Lower lobe of right lung (tissue), 2 donors: ENCODE data around the gene GNB5. TPM values are rescaled to one million over a fixed set of nuclear protein-coding genes. Genes with fewer than 3 reads are reported as not detected.

Source experiments
- ATAC-seq, 2 donors: fragments of 200-7000 bp; cut with Tn5 transposase; one replicate each; pipeline ENCODE4 v1.9.1; 2020 to 2022; ENCODE audit warnings: mild to moderate bottlenecking in 2 of 2, moderate library complexity in 2 of 2
- DNase-seq: peaks from one replicate; pipeline ENCODE4 v3.0.0-alpha.2; 2020
- H3K27ac ChIP-seq: fragments of 200-600 bp; one replicate; pipeline ENCODE4 v1.8.0; 2022
- H3K27me3 ChIP-seq: fragments of 200-600 bp; one replicate; pipeline ENCODE4 v1.8.0; 2022; ENCODE audit warnings: low read depth
- H3K36me3 ChIP-seq: fragments of 200-600 bp; one replicate; pipeline ENCODE4 v1.8.0; 2022; ENCODE audit warnings: mild to moderate bottlenecking
- H3K4me1 ChIP-seq: fragments of 200-600 bp; one replicate; pipeline ENCODE4 v1.8.0; 2022
- H3K4me3 ChIP-seq: fragments of 200-600 bp; one replicate; pipeline ENCODE4 v1.8.0; 2022; ENCODE audit warnings: mild to moderate bottlenecking
- H3K9me3 ChIP-seq: fragments of 200-600 bp; one replicate; pipeline ENCODE4 v1.8.0; 2022
- intact Hi-C: fragments of 100-400 bp; cut with DNase I; formaldehyde crosslinking; loops from one replicate; pipeline ENCODE4 v1.11.0; 2022
- total RNA-seq: library from RNA; stranded (reverse); fragmentation: NEBNext Ultra II Directional; extraction: Animal tissue kit (Norgen Biotek cat#: 25700); gene quantifications from one replicate; pipeline ENCODE4 v1.2.1, GENCODE V29; 2021
- TF ChIP-seq, protein P1 (sequence below): fragments of 200-600 bp; IDR thresholded peaks from one replicate; pipeline ENCODE4 v1.8.0; 2022; ENCODE audit warnings: antibody characterized with exemption, mild to moderate bottlenecking
- donor health status: DM: no; HTN: yes; CAD: no; lungs with severe emphysema.

Gene GNB5
- total RNA-seq, 1 donor from 2014 or later, result 14.1 TPM

- H3K4me3 ChIP-seq, result no peak overlapping the region
- H3K36me3 ChIP-seq, result no peaks in the 10 kb centered on the region
- TF ChIP-seq, protein P1, sequence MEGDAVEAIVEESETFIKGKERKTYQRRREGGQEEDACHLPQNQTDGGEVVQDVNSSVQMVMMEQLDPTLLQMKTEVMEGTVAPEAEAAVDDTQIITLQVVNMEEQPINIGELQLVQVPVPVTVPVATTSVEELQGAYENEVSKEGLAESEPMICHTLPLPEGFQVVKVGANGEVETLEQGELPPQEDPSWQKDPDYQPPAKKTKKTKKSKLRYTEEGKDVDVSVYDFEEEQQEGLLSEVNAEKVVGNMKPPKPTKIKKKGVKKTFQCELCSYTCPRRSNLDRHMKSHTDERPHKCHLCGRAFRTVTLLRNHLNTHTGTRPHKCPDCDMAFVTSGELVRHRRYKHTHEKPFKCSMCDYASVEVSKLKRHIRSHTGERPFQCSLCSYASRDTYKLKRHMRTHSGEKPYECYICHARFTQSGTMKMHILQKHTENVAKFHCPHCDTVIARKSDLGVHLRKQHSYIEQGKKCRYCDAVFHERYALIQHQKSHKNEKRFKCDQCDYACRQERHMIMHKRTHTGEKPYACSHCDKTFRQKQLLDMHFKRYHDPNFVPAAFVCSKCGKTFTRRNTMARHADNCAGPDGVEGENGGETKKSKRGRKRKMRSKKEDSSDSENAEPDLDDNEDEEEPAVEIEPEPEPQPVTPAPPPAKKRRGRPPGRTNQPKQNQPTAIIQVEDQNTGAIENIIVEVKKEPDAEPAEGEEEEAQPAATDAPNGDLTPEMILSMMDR, result peak; percentile 59
- intact Hi-C loops, result no loop called here
- H3K4me1 ChIP-seq, result peaks cover 13% of the 10 kb centered on the region
- H3K27ac ChIP-seq, result no peak overlapping the region
- ATAC-seq (no peak), DNase-seq (no peak)
- no peaks in the 10 kb centered on the region for H3K27me3 ChIP-seq
- H3K9me3 ChIP-seq, result no peaks in the 10 kb centered on the region
Measured at GRCh38 chr15:52183562-52184173, 7.5 kb downstream of the GNB5 start.

GRCh38 chr15:52181938-52182780, 9.0 kb downstream of the GNB5 start:
- Histone ChIP-seq H3K9me3 (no peaks in the 10 kb centered on the region), H3K36me3 (no peaks in the 10 kb centered on the region), H3K4me3 (no peak overlapping the region), H3K4me1 (peaks cover 17% of the 10 kb centered on the region), H3K27me3 (no peaks in the 10 kb centered on the region), H3K27ac (no peak overlapping the region)
- DNase-seq, result no peak
- intact Hi-C loops, result no loop called here
- ATAC-seq, result no peak
- TF ChIP-seq, protein P1, result no peak

DNA sequence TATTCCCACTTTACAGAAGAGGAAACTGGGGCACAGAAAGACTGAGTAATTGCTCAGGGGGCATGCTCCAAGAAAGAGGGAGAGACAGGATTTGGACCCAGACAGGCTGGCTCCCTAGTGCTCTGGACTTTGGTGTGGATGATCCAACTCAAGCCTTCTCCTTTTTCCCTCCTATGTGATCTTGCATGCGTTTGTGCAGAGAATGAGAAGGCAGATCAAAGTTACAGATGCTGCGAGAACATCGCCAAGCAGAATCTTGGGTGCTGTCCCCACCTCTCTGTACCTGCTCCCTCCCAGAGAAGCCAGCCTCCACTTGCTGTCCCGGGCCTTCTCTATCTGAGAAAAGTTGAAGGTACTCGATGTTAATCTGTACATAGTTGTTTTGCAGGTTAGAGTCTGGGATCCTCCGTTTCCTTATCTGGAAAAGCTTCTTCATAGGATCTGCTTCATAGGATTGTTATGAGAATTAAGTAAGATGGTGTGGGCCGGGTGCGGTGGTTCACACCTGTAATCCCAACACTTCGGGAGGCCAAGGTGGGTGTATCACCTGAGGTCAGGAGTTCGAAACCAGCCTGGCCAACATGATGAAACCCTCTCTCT, 10.2 kb downstream of the GNB5 start:
- H3K27me3 ChIP-seq, result no peaks in the 10 kb centered on the region
- DNase-seq (no peak), ATAC-seq (no peak)
- peaks cover 17% of the 10 kb centered on the region for H3K4me1 ChIP-seq
- TF ChIP-seq, protein P1, result no peak
- intact Hi-C loops, result no loop called here
- no peaks in the 10 kb centered on the region for H3K9me3 ChIP-seq
- H3K36me3 ChIP-seq, result no peaks in the 10 kb centered on the region
- H3K4me3 ChIP-seq, result peak overlapping the region; percentile 77
- no peak overlapping the region for H3K27ac ChIP-seq

- peak; percentile 54 for DNase-seq
- Histone ChIP-seq H3K4me1 (peaks cover 17% of the 10 kb centered on the region), H3K4me3 (peak overlapping the region; percentile 77), H3K27me3 (no peaks in the 10 kb centered on the region), H3K9me3 (no peaks in the 10 kb centered on the region), H3K36me3 (no peaks in the 10 kb centered on the region), H3K27ac (peak overlapping the region; percentile 89)
- TF ChIP-seq, protein P1, result no peak
- peak; percentile 41 for ATAC-seq
- intact Hi-C loops, result no loop called here
Measured at GRCh38 chr15:52180196-52180835, 10.9 kb downstream of the GNB5 start.
